PC-9 (cell line): ENCODE data around the gene EIF5A.

Experiments used
- CTCF ChIP-seq: fragments of 200-600 bp; sonication (generic); conservative IDR thresholded peaks from 2 replicates; pipeline ENCODE4 v1.6.1; 2017; ENCODE audit warnings: mixed run types, antibody characterized with exemption, mild to moderate bottlenecking, moderate library complexity
- EZH2 ChIP-seq: fragments of 200-600 bp; sonication (generic); IDR thresholded peaks from 2 replicates; pipeline ENCODE4 v1.8.0; 2017; ENCODE audit warnings: antibody characterized with exemption, low read depth

- no peak for TF ChIP-seq CTCF
- no peak for TF ChIP-seq EZH2
Observed at GRCh38 chr17:7361906-7362305, 54.5 kb downstream of the EIF5A start.
